HG02973 (cell line): ENCODE results near the gene SOX6.

Experiments used
- ATAC-seq: cut with Tn5 transposase; IDR thresholded peaks from one replicate; pipeline ENCODE4 v1.9.1; 2021; ENCODE audit warnings: moderate library complexity; ENCODE audit not compliant: unreplicated experiment

SOX6 gene

GRCh38 chr11:16195651-16196050 lies 160.7 kb downstream of the SOX6 start:
- no peak for ATAC-seq

DNA sequence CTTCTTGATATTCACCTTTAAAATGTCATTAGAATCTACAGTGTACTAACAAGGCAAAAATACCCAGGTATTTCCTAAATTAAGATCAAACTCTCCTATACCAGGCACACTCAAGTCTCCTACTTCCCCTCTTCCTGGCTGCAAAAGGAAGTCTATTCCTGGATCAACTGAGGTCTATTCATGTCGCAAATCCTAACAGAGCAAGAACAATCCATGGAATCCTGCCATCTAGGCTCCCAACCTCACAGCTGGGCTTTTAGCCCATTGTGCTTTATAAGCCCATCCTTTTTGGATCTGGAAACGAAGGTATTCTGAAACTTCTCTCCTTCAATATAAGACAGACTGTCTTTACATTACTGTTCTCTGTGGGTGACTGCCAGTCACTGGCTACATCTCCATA lies 161.8 kb downstream of the SOX6 start:
- ATAC-seq = no peak

DNA sequence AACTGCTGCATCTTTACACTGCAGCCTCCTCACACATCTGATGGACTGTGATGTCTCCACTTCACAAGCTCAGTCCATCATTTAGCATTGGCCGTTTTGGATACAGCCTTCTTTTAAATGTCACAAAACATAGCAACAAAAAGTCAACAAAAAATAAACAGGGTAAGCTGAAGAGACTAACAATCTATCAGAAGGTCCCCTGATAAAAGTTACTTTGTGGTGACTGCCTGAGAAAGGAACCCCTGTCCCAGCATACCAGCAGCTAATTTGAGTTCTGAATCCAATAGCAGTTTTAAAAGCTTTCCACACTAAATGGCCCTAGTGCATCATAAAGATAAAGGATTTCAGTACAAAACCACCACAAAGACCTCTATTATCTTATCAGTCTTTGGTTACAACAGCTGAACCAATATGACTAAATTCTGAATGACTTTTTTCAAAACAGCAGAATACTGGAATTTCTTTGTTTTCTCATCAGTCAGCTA lies 162.4 kb downstream of the SOX6 start:
- no peak for ATAC-seq

- ATAC-seq = no peak
Measured at GRCh38 chr11:16191868-16192240, 164.5 kb downstream of the SOX6 start.

DNA sequence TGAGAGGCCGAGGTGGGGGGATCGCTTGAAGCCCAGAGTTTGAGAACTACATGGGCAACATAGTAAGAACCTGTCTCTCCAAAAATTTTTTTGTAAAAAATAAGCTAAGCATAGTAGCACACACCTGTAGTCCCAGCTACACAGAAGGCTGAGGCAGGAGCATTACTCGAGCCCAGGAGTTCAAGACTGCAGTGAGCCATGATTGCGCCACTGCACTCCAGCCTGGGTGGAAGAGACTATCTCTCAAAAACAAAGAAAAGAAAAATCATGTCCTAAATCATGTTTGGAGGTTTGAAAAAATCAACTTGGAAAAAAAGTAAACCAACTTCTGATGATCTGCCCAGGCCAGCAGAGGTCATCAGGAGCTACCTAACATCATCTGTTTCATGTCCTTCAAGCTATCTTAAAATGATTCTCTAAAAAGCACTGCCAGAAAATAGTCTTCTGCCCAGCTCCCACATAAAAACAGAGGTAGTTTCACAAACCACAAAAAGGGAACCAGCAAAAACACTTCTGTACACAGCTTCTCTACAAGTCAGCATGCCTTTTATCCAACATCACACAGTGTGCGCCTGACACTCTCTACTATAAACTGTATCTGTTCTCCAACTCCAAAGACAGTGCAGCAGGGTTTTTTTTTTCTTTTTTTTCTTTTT lies 165.0 kb downstream of the SOX6 start:
- peak; percentile 51 for ATAC-seq

DNA sequence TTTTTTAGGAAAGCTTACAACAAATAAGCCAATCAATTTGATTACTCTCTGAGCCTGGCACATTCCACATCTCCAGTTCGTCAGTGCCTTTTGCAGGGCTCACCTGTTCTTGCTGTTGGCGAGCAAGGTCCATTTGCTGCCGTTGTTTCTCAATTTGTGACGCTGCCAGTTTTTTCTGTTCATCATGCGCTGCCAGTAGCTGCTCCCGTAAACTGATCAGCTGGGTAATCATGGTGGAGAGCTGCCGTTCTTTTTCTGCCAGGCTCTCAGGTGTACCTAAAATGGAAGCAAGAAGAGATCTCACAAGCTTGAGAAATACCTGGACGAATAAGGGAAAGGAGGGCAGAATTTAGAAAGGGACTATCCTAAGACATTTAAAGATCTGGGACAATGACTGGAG lies 169.7 kb downstream of the SOX6 start:
- no peak for ATAC-seq

DNA sequence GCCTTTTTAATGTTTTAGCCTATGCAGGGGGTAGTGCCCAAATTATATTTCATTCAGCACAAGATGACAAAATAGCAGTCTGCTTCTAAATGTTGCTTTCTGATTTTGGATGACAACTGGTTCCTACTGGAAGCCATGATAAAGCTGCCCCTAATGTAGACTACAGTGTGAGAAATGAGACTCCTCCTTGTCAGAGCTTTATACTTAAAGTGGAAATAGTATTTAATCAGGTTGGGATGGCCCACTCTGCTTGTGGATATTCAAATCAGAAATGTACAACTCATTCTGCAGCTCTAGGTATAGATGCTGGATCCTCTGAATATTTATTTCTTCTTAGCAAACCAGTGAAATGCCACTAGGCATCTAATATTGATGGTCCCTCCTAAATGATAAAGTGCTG lies 171.3 kb downstream of the SOX6 start:
- no peak for ATAC-seq

DNA sequence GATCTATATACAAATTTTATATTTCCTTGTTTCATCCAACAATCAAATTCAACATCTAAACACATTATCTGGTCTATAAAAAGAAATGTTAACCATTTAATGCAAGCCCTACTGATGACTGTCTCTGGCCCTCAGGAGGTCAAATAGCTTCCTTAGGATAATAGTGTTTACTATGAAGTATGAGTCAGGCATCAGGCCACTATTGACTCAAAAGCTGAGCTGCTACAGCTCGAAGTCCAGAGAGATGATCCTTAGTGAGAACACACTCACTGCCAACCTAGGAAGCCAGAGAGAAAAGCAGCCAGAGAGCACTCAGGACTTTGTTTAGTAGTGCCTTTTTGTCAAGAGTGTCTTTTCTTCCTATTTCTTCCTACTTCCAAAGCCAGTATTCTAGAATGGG lies 171.8 kb downstream of the SOX6 start:
- ATAC-seq = no peak

DNA sequence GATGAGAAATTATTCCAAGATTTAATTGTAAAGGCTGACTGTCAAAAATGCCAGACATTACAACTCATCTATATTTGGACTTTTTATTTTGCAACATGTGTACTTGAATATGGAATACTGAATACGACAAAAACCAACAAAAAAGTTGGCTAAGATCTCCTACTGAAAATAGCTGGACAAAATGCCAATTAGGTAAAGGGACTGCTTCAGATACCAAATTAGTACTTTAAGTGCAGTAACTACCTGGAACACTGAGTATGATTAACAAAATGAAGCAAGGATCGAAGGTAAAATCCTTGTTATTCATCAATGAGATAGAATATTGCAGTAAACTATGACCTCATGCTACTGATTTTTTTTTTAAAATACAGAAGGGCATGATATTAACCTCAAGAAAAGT lies 173.8 kb downstream of the SOX6 start:
- no peak for ATAC-seq

GRCh38 chr11:16180868-16181267 lies 175.5 kb downstream of the SOX6 start:
- no peak for ATAC-seq

DNA sequence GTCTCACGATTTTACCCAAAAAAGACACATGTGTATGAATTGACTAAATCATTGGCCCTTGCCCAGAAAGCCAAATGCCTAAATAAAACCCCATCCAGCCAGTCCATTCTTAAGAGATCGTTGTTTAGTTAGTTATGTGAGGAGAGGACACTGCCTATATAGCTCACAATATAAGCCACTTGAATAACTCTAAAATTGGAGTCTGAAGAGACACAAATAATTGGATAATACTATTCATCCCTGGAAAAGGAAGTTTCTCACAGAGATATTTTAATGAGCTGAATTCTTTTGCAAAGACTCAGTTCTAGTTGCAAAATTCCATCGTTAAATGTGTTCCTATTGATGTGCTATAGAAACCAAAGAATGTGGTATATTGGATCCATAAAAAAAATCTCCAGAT lies 176.7 kb downstream of the SOX6 start:
- ATAC-seq = no peak

GRCh38 chr11:16178273-16178672 lies 178.1 kb downstream of the SOX6 start:
- no peak for ATAC-seq

GRCh38 chr11:16177688-16178087 lies 178.7 kb downstream of the SOX6 start:
- ATAC-seq = no peak

- no peak for ATAC-seq
Measured at GRCh38 chr11:16173798-16174197, 182.5 kb downstream of the SOX6 start.

DNA sequence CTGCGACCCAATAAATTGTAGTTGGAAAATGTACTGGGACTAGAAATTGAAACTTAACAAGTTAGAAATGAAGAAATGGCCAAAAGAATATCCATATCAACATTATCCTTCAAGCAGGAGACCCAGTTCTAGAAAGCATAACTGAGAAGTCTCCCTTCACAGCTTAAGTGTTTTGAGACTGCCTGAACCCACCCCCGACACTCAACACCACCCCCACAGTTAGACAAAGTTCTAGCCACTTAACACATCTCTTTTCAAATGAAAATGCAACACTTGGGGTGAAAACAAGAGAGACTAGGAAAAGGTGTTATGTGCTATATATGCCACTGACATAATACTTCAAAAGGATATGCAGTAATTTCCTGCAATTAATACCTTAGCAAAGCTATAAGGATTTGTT lies 184.5 kb downstream of the SOX6 start:
- no peak for ATAC-seq

DNA sequence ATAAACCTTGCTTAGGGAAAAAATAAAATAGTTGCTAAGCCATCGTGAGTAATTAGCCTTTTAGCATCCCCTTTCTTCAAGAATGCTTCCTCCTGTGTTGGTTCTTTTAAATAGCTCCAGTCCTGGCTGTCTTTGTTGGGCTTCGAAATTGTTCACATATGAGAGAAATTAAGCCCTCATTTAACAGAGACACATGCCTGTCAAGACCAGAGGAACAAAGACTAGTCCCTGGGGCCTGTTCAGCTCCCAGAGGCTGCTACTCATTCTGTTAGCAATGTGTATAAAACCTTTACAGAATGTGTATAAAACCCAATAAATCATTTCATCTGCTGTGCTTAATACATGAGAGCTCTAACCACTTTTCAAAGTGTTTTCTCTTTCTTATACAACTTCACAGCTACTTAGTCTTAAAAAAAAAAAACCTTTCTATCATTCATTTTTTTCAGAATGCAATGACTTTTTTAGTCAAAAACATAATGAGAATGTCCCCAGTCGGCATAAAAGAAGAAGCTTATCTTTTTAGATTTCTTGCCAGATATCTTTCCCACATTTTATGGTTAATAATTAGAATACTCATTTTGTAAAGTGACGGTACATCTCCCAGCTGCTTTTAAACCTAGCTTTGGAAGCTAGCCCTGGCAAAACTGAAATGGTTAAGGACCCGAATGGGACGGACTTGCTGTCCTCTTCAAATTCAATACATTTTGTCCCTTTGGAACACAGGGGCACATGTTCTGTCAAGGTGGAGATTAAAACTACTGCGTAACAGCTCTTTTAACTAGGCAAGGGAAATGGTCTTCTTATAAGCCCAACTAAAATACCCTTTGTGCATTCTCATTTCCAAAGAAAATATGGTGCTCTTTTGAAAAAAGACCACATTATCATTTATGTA lies 186.1 kb downstream of the SOX6 start:
- ATAC-seq = no peak

DNA sequence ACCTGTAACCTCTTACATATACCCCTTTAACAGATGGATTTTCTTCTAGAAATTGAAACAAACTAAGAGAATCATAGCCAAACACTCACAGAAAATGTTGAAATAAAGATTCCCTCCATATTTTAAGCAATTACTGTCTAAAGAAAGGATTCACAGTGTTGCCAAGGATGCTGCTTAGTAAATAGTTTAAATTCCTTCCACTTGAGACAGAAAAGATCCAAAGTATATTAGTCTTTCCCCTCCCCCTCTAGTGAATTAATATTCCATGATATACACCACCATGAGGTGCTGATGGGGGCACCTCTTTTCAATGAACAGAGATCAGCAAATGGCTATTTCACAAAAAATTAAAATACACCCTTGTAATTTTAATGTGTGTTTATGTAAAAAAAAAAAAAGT lies 186.8 kb downstream of the SOX6 start:
- ATAC-seq = no peak

DNA sequence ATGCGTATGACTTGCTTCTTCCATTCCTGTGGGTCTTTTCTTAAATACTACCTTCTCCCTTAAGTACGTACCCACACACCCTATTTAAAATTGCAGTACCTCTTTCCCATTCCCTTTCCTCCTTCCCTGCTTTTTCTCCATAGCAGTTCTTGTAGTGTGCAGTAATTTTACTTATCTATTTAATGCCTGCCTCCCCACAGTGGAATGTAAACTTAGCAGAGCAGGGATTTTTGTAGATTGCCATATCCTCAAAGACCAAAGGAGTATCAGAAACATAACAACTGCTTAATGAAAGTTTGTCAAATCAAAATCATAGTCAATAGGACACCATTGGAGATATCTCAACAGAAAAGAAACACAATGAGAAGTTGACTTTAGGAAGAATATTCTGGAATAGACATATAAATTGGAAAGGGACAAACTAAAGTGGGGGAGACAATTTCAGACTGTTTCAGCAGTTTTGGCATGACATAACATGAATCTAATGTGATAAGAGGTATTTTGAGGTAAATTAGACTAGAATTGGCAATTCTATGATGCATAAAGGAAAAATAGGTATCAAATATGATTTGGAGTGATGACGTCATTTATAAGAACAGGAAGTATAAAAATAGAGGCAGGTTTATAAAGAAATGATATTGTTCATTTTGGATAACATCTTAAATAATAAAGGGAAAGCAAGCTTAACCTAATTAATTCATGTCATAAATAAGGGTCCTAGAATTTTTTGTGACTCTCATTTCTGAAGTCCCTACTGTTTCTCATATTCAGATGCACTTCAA lies 188.4 kb downstream of the SOX6 start:
- no peak for ATAC-seq

DNA sequence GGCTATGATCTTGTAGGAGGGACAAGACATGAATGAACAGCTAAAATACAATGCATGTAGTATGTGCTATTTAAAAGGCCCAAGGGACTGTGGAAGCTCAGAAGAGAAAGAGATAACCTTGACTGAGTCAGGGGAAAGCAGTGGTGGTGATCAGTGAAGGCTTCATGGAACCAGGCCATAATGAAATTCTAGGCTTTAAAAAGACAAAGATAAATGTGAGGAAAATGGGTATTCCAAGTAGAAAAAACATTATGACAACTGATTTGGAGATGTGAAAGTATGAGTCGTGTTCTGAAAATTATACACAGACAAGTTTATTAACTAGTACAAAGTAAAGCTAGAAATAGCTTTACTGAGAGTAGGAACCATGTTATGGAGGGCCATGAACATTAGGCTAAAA lies 189.8 kb downstream of the SOX6 start:
- ATAC-seq = no peak

DNA sequence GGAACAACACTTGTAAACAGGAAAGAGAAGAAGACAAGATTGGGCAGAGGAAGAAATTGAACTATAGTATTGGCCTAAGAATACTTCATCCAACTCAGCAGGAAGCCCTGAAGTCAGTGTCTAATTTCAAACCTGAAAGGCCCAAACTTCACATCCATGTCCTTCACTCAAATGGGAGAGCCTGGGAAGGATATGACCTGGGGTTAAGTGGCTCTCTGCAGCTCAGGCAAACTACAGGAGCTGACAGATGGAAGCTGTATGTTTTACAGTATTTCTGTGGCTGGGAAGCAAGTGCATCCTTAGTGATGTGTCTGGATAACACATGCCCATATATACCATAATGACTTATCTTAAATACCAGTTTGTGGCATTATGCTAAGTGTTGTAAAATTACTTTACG lies 196.2 kb downstream of the SOX6 start:
- ATAC-seq = no peak

- ATAC-seq = no peak
Measured at GRCh38 chr11:16158426-16158994, 197.8 kb downstream of the SOX6 start.
